HUES6 (cell line): ENCODE data around the gene MTMR10.
A peak's percentile ranks its signal among the peaks of the same experiment; 100 is the strongest.

ENCODE experiments used
- H3K27ac ChIP-seq: 2 replicates; pipeline ENCODE4 v1.7.0; 2013; ENCODE audit warnings: low read depth, mild to moderate bottlenecking, low read length, inconsistent platforms
- H3K27me3 ChIP-seq: 2 replicates; pipeline ENCODE4 v1.6.1; 2013; ENCODE audit warnings: low read length; ENCODE audit not compliant: control insufficient read depth, insufficient read depth
- H3K36me3 ChIP-seq: 2 replicates; pipeline ENCODE4 v1.6.1; 2013; ENCODE audit warnings: low read length; ENCODE audit not compliant: control insufficient read depth, insufficient read depth
- H3K4me1 ChIP-seq: 2 replicates; pipeline ENCODE4 v1.6.1; 2013; ENCODE audit warnings: low read length; ENCODE audit not compliant: control insufficient read depth, insufficient read depth
- H3K4me3 ChIP-seq: 2 replicates; pipeline ENCODE4 v1.5.1; 2013; ENCODE audit warnings: low read depth, low read length
- H3K9ac ChIP-seq: one replicate; pipeline ENCODE4 v1.6.1; 2013; ENCODE audit warnings: mild to moderate bottlenecking, low read length
- H3K9me3 ChIP-seq: 2 replicates; pipeline ENCODE4 v1.6.1; 2013; ENCODE audit warnings: low read depth, low read length; ENCODE audit not compliant: control insufficient read depth, insufficient read depth

Gene MTMR10

GRCh38 chr15:30929982-30930381 is 61.4 kb downstream of the MTMR10 start:
- peaks cover 73% of the 10 kb centered on the region for H3K36me3 ChIP-seq

GRCh38 chr15:30929064-30929669 is 62.3 kb downstream of the MTMR10 start:
- Histone ChIP-seq H3K9ac (no peak overlapping the region), H3K27me3 (no peaks in the 10 kb centered on the region), H3K9me3 (no peaks in the 10 kb centered on the region), H3K4me1 (peaks cover 4% of the 10 kb centered on the region; the same call in 1 of the 2 replicates), H3K27ac (no peak overlapping the region), H3K4me3 (no peak overlapping the region), H3K36me3 (peaks cover 74% of the 10 kb centered on the region)

More at GRCh38 chr15:30929982-30930381, 61.4 kb downstream of the MTMR10 start:
- Histone ChIP-seq H3K4me1 (no peaks in the 10 kb centered on the region), H3K9me3 (no peaks in the 10 kb centered on the region), H3K4me3 (no peak overlapping the region), H3K9ac (no peak overlapping the region), H3K27me3 (no peaks in the 10 kb centered on the region), H3K27ac (no peak overlapping the region)

GRCh38 chr15:30928076-30928475 is 63.4 kb downstream of the MTMR10 start:
- Histone ChIP-seq H3K4me1 (peaks cover 15% of the 10 kb centered on the region), H3K9ac (no peak overlapping the region), H3K4me3 (no peak overlapping the region), H3K9me3 (no peaks in the 10 kb centered on the region), H3K36me3 (peaks cover 80% of the 10 kb centered on the region), H3K27ac (no peak overlapping the region), H3K27me3 (no peaks in the 10 kb centered on the region)

GRCh38 chr15:30927148-30927761 is 64.2 kb downstream of the MTMR10 start:
- peaks cover 82% of the 10 kb centered on the region for H3K36me3 ChIP-seq

GRCh38 chr15:30926161-30926560 is 65.3 kb downstream of the MTMR10 start:
- Histone ChIP-seq H3K4me3 (no peak overlapping the region), H3K4me1 (peaks cover 33% of the 10 kb centered on the region), H3K27me3 (no peaks in the 10 kb centered on the region), H3K9ac (no peak overlapping the region), H3K27ac (no peak overlapping the region), H3K36me3 (peaks cover 81% of the 10 kb centered on the region), H3K9me3 (no peaks in the 10 kb centered on the region)

More at GRCh38 chr15:30927148-30927761, 64.2 kb downstream of the MTMR10 start:
- no peak overlapping the region for H3K4me3 ChIP-seq
- no peak overlapping the region for H3K27ac ChIP-seq
- no peak overlapping the region for H3K9ac ChIP-seq
- no peaks in the 10 kb centered on the region for H3K27me3 ChIP-seq
- no peaks in the 10 kb centered on the region for H3K9me3 ChIP-seq
- H3K4me1 ChIP-seq = peaks cover 23% of the 10 kb centered on the region

GRCh38 chr15:30925686-30926085 is 65.7 kb downstream of the MTMR10 start:
- Histone ChIP-seq H3K4me1 (peaks cover 36% of the 10 kb centered on the region), H3K27me3 (no peaks in the 10 kb centered on the region), H3K36me3 (peaks cover 81% of the 10 kb centered on the region), H3K9ac (no peak overlapping the region), H3K9me3 (no peaks in the 10 kb centered on the region), H3K4me3 (no peak overlapping the region), H3K27ac (no peak overlapping the region)

- Histone ChIP-seq H3K9me3 (no peaks in the 10 kb centered on the region), H3K27ac (no peak overlapping the region), H3K4me1 (peaks cover 36% of the 10 kb centered on the region), H3K36me3 (peaks cover 85% of the 10 kb centered on the region), H3K4me3 (no peak overlapping the region), H3K9ac (no peak overlapping the region), H3K27me3 (no peaks in the 10 kb centered on the region)
Measured at GRCh38 chr15:30924353-30924752, 67.1 kb downstream of the MTMR10 start.

- no peaks in the 10 kb centered on the region for H3K9me3 ChIP-seq
- H3K27ac ChIP-seq = peak overlapping the region; percentile 86
- no peak overlapping the region for H3K4me3 ChIP-seq
- H3K36me3 ChIP-seq = peaks cover 81% of the 10 kb centered on the region
- H3K27me3 ChIP-seq = no peaks in the 10 kb centered on the region
- peaks cover 36% of the 10 kb centered on the region for H3K4me1 ChIP-seq
- peak overlapping the region; percentile 81 for H3K9ac ChIP-seq
Measured at GRCh38 chr15:30923429-30923828, 68.0 kb downstream of the MTMR10 start.

- H3K4me1 ChIP-seq = peaks cover 36% of the 10 kb centered on the region
- no peaks in the 10 kb centered on the region for H3K9me3 ChIP-seq
- H3K9ac ChIP-seq = peak overlapping the region; percentile 81
- H3K4me3 ChIP-seq = peak overlapping the region; percentile 11; the same call in 1 of the 2 replicates
- H3K27me3 ChIP-seq = no peaks in the 10 kb centered on the region
- peaks cover 81% of the 10 kb centered on the region for H3K36me3 ChIP-seq
- peak overlapping the region; percentile 86 for H3K27ac ChIP-seq
Measured at GRCh38 chr15:30922480-30923311, 68.7 kb downstream of the MTMR10 start.

- peaks cover 36% of the 10 kb centered on the region for H3K4me1 ChIP-seq
- H3K9ac ChIP-seq = peak overlapping the region; percentile 81
- no peaks in the 10 kb centered on the region for H3K9me3 ChIP-seq
- peaks cover 81% of the 10 kb centered on the region for H3K36me3 ChIP-seq
- peak overlapping the region; percentile 86 for H3K27ac ChIP-seq
- H3K4me3 ChIP-seq = peak overlapping the region; percentile 5
- H3K27me3 ChIP-seq = no peaks in the 10 kb centered on the region
Measured at GRCh38 chr15:30921781-30922479, 69.5 kb downstream of the MTMR10 start.
